ENCODE results near the gene ZBTB9. TPM values are rescaled to one million over a fixed set of nuclear protein-coding genes. Genes with fewer than 3 reads are reported as not detected.
"Not testable (repeated sequence)": the region's sequence is repeated elsewhere in the genome, so short reads cannot be mapped to it uniquely, and the experiment has no call there.

Gene ZBTB9
- total RNA-seq, 1 donor from 2014 or later, result 12.5 TPM

DNA sequence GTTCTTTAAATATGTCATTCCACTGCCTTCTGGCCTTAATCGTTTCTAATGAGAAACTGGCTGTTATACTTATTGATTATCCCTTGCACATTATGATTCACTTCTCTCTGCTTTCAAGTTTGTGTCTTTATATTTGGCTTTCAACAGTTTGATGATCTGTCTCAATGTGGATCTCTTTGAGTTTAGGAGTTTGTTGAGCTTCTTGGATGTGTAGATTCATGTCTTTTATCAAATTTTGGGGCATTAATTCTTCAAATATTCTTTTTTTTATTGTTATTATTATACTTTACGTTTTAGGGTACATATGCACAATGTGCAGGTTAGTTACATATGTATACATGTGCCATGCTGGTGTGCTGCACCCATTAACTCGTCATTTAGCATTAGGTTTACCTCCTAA, 29.3 kb downstream of the ZBTB9 start:
- Mint-ChIP-seq H3K4me1 (no peaks in the 10 kb centered on the region), H3K4me3 (no peak overlapping the region), H3K27me3 (no peaks in the 10 kb centered on the region), H3K36me3 (ENCODE audit: low read depth) (no peaks in the 10 kb centered on the region), H3K27ac (no peak overlapping the region), H3K9me3 (no peaks in the 10 kb centered on the region)
- no peak for TF ChIP-seq CTCF (IDR thresholded peaks at IDR 0.05)
- ATAC-seq (ENCODE audit: low read depth), result no peak
- no peak for DNase-seq
- intact Hi-C loops (cut with micrococcal nuclease), result no loop called here
- CTCF ChIA-PET, result no interaction called here
- POLR2A ChIA-PET, result no interaction called here

GRCh38 chr6:33484673-33485262, 30.4 kb downstream of the ZBTB9 start:
- CTCF ChIA-PET; H3K9me3 Mint-ChIP-seq; H3K27ac Mint-ChIP-seq; H3K27me3 Mint-ChIP-seq; intact Hi-C loops (cut with micrococcal nuclease); H3K36me3 Mint-ChIP-seq (ENCODE audit: low read depth); ATAC-seq (ENCODE audit: low read depth); DNase-seq; H3K4me1 Mint-ChIP-seq; H3K4me3 Mint-ChIP-seq; POLR2A ChIA-PET: not testable (repeated sequence)

GRCh38 chr6:33485680-33486079, 31.3 kb downstream of the ZBTB9 start:
- H3K4me3 Mint-ChIP-seq; H3K27ac Mint-ChIP-seq; intact Hi-C loops (cut with micrococcal nuclease); ATAC-seq (ENCODE audit: low read depth); CTCF ChIA-PET; POLR2A ChIA-PET; H3K27me3 Mint-ChIP-seq; DNase-seq; H3K4me1 Mint-ChIP-seq; H3K9me3 Mint-ChIP-seq; H3K36me3 Mint-ChIP-seq (ENCODE audit: low read depth): not testable (repeated sequence)

- H3K4me3 Mint-ChIP-seq, result no peak overlapping the region
- no peaks in the 10 kb centered on the region for H3K36me3 Mint-ChIP-seq (ENCODE audit: low read depth)
- ChIA-PET POLR2A (no interaction called here), CTCF (no interaction called here)
- no peak overlapping the region for H3K27ac Mint-ChIP-seq
- ATAC-seq (ENCODE audit: low read depth) (no peak), DNase-seq (no peak)
- no peak for TF ChIP-seq CTCF (IDR thresholded peaks at IDR 0.05)
- intact Hi-C loops (cut with micrococcal nuclease), result no loop called here
- peaks cover 4% of the 10 kb centered on the region for H3K4me1 Mint-ChIP-seq
- H3K9me3 Mint-ChIP-seq, result no peaks in the 10 kb centered on the region
- H3K27me3 Mint-ChIP-seq, result peaks cover 3% of the 10 kb centered on the region
Measured at GRCh38 chr6:33488339-33488738, 34.0 kb downstream of the ZBTB9 start.

DNA sequence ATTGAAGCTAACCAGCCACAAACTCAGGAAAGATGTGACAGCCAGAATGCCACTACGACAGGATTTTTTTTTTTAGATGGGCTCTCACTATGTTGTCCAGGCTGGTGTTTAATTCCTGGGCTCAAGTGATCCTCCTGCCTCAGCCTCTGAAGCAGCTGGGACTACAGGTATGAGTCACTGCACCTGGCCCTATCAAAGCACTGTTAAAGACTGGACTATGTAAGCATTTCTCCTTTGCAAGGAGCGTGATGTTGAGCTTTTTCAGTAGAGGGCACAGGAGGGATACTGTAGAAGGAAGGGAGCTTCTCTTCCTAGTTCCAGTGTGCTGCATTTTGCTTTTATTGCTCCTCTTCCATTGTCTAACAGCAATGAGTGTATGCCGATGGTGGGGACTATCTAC, 35.8 kb downstream of the ZBTB9 start:
- intact Hi-C loops (cut with micrococcal nuclease), result loop anchor here (2.0 kb wide), 1 partner anchor 99 kb away; the partner anchor contains the start of gene KIFC1
- ATAC-seq (ENCODE audit: low read depth) (no peak), DNase-seq (no peak)
- no peak for TF ChIP-seq CTCF (IDR thresholded peaks at IDR 0.05)
- ChIA-PET POLR2A (no interaction called here), CTCF (no interaction called here)
- H3K27me3 Mint-ChIP-seq, result peaks cover 3% of the 10 kb centered on the region
- H3K27ac Mint-ChIP-seq, result no peak overlapping the region
- H3K4me3 Mint-ChIP-seq, result no peak overlapping the region
- H3K4me1 Mint-ChIP-seq, result peaks cover 4% of the 10 kb centered on the region
- no peaks in the 10 kb centered on the region for H3K36me3 Mint-ChIP-seq (ENCODE audit: low read depth)
- H3K9me3 Mint-ChIP-seq, result no peaks in the 10 kb centered on the region

GRCh38 chr6:33490621-33491020, 36.2 kb downstream of the ZBTB9 start:
- Mint-ChIP-seq H3K9me3 (no peaks in the 10 kb centered on the region), H3K4me3 (no peak overlapping the region), H3K36me3 (ENCODE audit: low read depth) (no peaks in the 10 kb centered on the region), H3K4me1 (peaks cover 4% of the 10 kb centered on the region), H3K27ac (no peak overlapping the region), H3K27me3 (peaks cover 3% of the 10 kb centered on the region)
- POLR2A ChIA-PET, result no interaction called here
- CTCF ChIA-PET, result no interaction called here
- no peak for ATAC-seq (ENCODE audit: low read depth)
- no peak for TF ChIP-seq CTCF (IDR thresholded peaks at IDR 0.05)
- intact Hi-C loops (cut with micrococcal nuclease), result loop anchor here (2.0 kb wide), 1 partner anchor 100 kb away; the partner anchor contains the start of gene KIFC1
- DNase-seq, result no peak

Data from activated B cell treated with CpG ODN at 0.5 μM for 24 hours (primary cell).